Stromal cell of bone marrow (primary cell): Measurements from ENCODE around the gene IL36B.

ENCODE experiments used
- DNase-seq: peaks from one replicate; pipeline ENCODE4 v3.0.0-alpha.2; 2012; ENCODE audit warnings: low read depth

IL36B gene

DNA sequence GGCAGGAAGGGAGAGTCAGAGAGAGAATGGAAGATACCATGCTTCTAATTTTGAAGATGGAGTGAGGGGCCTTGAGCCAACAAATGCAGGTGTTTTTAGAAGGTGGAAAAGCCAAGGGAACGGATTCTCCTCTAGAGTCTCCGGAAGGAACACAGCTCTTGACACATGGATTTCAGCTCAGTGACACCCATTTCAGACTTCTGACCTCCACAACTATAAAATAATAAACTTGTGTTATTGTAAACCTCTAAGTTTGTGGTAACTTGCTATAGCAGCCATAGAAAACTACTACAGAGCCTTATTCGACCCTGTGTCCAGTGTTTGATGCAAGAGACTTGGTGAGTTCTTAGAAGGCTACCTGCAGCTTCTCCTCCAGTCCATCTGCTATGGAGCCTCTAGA is 22.9 kb upstream of the IL36B start:
- DNase-seq = no peak

DNA sequence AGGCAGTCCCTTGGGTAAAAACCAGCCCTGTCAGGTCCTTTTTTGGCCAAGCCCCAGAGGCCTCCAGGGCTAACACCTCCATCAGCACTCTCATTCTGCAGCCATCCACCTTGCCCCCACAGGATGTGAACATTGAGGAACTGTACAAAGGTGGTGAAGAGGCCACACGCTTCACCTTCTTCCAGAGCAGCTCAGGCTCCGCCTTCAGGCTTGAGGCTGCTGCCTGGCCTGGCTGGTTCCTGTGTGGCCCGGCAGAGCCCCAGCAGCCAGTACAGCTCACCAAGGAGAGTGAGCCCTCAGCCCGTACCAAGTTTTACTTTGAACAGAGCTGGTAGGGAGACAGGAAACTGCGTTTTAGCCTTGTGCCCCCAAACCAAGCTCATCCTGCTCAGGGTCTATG is 22.4 kb upstream of the IL36B start:
- no peak for DNase-seq

DNA sequence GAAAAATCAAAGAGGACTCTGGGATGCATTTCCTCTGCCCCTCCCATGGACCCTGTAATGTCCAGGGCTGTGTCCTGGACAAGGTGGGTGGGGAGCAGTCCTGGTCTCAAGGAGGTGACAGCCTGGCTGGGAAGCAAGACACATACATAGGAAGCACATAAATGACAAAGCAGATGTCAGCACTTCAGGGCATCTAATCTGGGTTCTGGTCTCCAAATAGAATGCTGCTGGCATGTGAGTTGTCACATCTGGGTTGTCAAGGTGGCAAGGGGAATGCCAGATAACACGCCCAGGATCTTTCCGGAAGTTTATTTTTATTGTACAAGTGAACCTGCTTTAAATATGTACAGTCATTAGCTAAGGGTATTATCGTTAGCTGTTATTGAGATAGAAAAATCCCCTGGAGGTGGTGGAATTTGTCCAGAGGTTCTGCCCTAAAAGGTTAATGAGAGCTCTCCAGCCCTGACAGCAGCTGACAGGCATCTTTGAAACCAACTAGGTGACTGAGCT is 20.7 kb upstream of the IL36B start:
- no peak for DNase-seq

DNA sequence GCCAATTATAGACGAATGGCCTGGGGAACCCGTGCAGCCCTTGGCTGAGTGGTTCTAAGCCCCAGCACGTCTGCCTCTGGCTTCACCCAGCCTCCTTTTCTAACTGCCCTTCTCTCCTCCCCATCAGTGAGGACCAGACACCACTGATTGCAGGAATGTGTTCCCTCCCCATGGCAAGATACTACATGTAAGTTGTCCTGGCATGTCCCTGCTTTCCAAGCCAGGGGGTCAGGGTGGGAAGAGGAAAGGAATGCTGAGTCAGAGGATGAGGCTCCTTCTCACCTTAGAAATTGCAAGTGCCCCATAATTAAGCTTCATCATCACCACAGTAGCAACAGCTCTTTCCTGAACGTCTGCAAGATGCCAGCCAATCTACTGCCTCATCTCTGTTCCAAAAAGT is 19.9 kb upstream of the IL36B start:
- DNase-seq = no peak

DNA sequence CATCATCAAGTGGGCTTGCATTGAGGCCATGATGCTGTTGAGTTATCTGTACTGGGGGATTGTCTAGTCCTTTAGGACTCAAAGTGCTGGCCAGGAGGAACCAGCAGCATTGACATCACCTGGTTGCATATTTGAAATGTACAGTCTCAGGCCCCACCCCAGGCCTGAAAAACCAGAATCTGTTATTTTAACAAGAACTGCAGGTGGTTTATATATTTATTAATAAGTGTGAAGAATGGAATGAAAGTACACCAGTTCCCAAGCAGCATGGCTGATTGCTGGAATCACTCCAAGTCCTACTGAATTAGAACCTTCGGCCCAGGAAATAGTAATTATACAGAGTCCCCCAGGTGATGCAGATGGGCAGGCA is 17.9 kb upstream of the IL36B start:
- DNase-seq = no peak

DNA sequence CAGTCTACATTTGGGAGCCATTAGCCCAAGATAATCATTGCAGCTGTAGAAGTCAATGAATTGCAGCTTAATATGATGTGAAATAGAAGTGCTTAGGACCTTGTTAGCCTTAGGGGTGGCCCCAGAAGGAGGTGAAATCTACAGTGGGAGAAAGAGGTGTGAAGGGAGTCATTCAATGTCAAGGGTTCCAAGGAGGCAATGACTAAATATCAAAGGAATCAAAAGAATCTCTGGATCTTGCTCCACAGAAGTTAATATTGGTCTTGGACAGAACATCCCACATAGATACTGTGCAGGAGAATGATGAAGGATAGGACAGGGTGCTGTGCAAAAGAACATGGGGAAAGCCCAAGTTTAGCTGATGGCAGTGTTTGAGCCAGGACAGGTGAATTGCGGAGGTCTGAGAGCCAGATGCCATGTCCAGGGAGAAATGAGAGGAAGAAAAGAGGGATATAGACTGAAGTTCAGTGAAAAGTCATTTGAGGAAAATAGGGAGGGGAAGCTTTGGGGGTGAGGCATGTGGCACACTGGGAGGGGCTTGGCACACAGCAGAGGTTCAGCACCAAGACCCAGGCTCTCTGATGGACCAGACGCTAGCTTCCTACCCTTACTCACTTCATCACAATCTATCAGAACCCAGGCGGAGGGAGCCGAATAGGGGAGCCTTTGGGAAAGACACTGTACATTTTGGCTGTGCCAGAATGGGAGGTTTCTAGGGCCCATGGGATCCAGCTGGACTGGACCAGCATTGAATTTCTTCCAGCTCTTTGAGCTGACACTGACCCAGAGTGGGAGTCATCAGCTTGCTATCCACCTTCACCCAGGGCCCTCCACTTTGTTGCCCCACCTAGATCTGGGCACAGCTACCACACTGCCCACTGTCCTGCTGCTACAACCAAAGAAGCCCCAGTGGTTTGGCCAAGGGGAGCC is 17.3 kb upstream of the IL36B start:
- no peak for DNase-seq

DNA sequence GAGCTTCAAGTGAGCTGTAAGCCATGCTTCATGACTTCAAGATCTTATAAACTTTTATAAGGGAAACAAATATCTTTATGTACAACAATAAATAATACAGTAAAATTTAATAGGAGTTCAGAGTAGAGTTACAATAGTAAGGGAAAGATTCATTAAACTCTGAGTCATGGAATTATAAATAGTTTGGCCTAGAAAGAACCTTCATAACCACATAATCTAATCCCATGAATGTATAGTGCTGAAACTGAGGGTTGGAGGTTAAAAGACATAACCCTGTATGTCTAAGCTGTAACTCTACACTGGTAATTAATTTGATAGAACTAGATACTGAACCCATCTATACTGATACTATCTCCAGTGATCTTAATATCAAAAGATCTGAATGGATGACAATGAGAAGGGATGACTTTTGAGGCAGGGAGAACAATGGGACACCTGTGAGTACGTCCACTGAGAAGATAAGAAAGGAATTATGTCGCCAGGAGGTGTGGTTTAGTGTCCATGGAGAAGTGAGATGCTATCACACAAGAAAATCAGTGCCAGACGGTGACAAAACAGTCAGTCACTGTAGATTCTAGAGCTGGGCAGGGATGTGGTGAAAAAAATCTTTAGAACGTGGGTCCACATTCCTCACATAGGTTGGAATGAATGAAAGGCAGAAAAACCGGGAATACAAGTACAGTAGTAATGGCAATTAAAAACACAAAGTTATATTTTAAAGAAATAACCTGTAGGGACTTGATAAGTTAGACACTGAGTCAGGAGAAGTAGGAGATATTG is 16.2 kb upstream of the IL36B start:
- no peak for DNase-seq

DNA sequence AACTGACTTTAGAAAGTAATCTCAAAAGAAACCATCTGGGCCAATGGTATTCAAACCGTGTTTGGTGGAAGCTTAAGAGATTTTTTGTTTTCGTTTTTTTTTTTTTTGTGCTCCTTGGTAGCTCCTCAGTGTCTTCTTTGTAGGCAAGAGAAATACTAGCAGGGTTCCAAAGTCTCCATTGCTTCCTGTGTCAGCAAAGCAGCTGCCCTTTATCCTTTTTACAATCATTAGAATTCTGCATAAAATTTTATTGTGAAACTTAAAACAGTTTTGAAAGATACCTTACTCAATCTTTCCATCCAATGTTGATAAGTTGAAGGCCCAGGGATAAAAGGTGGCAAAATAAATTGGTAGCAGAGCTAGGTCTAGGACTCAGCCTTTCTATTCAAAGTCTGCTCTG is 15.6 kb upstream of the IL36B start:
- no peak for DNase-seq

DNA sequence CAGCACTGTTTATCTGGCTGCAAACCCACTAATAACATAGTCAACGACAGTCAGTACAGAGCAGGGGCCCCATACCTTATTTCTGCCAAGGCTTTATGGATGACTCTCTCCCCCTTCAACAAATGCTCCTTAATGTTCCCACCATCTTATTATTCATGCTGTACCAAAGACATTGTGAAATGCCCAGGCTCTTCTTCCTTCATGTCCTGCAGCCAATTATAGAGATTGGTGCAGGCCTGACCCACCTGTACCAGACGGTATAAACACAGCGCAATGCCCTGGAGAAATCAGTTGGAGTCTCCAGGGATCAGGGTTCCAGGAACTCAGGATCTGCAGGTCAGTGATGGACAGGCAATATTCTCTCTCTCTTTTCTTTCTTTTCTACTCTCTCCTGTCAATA is 15.0 kb upstream of the IL36B start, which contains the start of gene IL1F10:
Gene IL1F10, plus strand, starts transcription at position 290 of the 400 bp plus-strand sequence. CDS start 4,769 bp downstream, outside the sequence.
- DNase-seq = no peak

DNA sequence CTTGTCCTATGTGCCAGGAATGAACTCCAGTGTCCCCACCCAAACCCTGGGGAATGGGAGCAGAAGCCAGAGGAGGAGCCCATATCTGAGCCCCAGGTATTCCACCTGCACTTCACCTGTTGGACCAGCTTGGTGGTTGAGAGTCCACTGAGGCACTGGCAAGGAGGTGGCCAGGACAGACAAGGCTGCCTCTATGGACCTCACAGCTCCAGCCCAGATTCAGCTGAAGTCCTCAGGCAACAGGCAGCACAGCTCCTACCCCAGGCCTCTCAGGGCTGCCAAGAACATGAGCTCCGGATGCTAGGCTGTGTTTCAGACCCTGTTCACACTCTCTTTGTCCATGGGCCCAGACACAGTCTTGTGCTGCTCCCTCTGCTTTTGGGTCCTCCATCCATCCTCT is 12.2 kb upstream of the IL36B start:
- no peak for DNase-seq

DNA sequence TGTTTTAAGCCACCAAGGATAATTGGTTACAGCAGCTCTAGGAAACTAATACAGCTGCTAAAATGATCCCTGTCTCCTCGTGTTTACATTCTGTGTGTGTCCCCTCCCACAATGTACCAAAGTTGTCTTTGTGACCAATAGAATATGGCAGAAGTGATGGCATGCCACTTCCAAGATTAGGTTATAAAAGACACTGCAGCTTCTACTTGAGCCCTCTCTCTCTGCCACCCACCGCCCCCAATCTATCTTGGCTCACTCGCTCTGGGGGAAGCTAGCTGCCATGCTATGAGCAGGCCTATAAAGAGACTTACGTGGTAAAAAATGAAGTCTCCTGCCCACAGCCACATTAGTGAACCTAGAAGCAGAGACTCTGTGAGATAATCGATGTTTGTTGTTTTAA is 11.6 kb upstream of the IL36B start:
- DNase-seq = no peak

DNA sequence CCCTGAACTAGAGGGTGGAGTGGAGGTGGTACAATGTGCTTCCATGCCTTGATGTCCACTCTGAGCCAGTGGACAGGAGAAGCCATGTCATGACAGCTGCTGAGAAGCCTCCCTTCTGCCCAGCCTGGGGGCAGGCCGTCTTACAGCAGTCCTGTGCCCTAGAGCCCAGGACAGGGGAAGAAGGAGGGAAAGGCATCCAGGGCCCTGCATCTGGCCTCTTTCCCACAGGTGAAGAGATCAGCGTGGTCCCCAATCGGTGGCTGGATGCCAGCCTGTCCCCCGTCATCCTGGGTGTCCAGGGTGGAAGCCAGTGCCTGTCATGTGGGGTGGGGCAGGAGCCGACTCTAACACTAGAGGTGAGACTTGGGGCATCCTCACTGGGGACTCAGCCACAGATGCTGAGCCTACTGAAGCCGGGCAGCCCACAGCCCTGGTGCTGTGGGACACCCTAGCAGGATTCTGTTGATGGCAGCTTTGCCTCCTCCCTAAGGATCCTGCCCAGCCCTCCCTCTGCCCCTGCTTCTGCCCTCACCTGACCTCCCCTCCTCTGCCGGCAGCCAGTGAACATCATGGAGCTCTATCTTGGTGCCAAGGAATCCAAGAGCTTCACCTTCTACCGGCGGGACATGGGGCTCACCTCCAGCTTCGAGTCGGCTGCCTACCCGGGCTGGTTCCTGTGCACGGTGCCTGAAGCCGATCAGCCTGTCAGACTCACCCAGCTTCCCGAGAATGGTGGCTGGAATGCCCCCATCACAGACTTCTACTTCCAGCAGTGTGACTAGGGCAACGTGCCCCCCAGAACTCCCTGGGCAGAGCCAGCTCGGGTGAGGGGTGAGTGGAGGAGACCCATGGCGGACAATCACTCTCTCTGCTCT is 9.5 kb upstream of the IL36B start:
- DNase-seq = no peak

DNA sequence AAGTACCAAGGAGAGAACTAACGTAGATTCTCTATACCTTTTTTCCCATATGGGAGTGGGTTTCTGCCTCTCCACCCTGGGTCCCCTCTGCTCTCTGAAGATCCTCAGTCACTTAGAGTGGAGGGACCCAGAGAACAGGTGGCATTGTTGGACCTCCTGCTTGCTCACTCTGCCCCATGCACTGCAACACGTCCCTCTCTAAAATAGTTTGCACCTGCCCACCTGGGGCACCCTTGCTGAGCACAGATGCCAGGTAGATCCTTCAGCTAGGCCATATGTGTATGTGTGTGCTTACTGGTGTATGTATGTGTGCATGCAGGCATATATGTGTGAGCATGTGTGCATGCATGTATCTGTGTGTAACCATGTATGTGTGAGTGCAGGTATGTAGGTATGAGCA is 8.6 kb upstream of the IL36B start:
- DNase-seq = no peak

DNA sequence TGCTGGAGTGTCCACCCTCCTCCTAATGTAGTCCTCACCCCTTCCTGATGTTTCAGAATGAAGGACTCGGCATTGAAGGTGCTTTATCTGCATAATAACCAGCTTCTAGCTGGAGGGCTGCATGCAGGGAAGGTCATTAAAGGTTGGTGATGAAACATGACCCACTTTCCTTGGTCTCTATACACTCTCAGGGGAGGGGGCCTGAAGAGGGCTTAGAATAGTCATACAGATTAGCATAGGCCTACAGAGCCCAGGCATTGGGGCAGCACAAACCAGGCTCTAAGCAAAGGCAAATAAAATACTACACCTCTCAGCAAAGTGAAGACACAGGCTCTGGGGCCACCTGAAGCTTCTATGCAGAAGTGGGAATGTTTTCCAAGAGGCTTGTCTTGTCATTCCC is 8.1 kb upstream of the IL36B start:
- no peak for DNase-seq

DNA sequence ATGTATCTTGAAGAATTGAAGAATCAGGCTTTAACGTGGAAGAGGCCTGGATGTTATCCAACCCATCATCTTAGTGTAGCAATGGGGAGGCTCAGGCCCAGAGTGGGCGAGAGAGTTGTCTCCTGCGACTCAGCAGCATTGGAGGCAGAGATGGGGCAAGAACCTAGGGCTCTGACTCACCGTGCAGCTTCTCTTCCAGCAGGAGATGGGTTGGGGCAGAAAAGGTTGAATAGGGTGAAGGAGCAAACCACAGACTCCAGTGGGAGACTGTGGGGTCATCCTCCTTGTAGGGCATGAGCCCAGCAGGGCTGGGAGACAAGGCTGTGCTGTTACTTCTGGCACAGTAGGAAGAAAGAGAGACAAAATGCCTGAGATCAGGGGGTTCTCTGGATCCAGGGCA is 7.7 kb upstream of the IL36B start:
- peak; percentile 28 for DNase-seq

DNA sequence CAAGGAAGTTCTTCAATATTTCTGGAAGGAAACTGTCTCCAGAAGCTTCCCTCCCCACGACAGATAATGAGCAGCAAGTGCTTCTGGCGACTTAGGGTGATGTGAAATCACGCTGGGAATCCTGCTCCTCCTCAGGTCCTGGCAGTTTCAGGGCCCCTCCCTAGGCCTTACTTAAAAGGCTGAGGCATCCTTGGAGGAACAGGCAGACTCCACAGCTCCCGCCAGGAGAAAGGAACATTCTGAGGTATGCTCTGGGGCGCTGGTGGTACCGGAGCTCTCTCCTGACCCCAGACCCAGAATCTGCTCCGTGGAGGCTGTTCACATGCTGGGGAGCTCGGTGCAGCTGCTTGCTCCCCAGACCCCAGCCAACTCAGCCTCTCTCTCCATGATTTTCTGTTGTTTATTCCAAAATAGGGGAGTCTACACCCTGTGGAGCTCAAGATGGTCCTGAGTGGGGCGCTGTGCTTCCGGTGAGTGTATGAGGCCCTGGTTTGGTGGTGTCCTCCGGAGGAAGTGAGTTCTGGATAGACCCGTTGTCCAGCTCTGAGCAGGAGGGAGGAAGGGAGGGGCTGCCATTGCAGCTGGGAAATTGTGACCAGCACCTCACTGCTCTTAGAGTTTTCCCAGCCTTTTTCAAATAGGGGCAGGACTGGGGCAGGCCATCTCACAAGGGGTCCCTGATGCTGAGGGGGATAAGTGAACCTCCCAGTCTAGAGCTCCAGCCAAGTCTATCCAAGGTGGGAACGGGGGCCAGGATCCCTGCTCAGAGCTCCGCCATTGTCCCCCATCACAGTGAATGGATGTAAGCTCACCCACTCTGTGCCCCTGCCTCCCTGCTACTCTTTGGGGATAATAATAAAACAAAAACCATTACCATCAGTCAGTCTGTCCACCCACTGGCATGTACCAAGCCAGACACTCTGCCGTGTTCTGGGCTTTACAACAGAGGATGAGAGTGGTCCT is 6.6 kb upstream of the IL36B start, which contains the start of gene IL36RN:
Gene IL36RN, plus strand, starts transcription at position 201 of the 963 bp plus-strand sequence. Its CDS starts 241 bp downstream, at position 442.
- DNase-seq = no peak

DNA sequence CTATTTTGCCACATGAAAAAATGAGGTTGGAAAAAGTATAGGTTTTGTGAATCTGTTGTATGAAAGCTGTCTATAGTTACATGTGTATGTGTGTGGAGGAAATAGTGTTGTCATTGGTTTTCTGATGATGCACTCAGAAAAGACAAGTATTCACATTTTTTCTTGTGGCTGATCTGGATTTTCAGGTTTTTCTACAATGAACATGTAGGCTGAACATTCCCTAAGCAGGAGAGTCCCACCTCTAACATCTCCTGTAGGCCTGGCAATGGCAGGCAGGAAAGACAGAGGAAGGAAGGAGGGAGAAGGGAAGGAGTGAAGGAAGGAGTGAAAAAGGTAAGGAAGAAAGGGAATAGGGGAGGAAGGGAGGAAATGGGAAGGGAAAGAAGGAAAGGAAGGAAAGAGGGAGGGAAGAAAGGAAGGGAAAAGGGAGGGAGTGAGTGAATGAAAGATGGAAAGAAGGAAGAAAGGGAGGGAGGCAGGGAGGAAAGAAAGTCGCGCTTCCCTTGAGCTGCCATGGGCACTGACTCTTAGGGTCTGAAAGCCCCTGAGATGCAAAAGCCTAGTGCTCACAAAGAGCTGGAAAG is 5.8 kb upstream of the IL36B start:
- no peak for DNase-seq

DNA sequence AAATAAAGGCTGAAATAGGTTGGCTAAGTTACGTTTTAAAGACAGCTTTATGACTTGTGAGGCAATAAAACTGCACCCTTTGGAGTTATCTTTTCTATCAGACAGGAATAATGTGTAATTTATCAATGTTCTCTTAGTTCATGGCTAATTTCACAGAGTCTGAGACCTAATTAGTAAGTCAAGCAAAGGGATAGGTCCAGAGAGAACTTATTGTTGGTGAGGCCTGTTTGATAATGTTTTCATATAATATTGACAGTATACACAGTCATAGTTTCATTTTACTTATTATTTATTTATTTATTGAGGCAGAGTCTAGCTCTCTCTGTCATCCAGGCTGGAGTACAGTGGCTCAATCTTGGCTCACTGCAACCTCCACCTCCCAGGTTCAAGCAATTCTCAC is 4.5 kb upstream of the IL36B start:
- no peak for DNase-seq

DNA sequence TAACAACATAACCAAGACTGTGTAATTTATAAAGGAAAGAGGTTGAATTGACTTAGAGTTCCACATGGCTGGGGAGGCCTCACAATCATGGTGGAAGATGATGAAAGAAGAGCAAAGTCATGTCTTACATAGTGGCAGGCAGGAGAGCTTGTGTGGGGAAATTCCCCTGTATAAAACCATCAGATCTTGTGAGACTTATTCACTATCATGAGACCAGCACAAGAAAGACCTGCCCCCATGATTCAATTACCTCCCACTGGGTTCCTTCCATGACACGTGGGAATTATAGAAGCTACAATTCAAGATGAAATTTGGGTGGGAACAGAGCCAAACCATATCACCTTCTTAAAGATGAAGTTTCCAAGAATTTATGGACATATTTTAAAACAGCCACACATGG is 3.9 kb upstream of the IL36B start:
- no peak for DNase-seq

DNA sequence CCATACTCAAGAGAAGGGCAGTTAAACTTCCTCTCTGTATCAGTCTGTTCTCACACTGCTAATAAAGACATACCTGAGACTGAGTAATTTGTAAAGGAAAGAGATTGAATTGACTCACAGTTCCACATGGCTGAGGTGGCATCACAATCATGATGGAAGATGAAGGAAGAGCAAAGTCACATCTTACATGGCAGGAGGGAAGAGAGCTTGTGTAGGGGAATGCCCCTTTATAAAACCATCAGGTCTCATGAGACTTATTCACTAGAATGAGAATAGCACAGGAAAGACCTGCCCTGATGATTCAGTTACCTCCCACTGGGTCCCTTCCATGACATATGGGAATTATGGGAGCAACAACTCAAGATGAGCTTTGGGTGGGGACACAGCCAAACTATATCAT is 1.4 kb upstream of the IL36B start:
- no peak for DNase-seq
